ENCODE data around the gene SLC28A1. TPM values are rescaled to one million over a fixed set of nuclear protein-coding genes. Genes with fewer than 3 reads are reported as not detected.

The SLC28A1 gene
- total RNA-seq, 1 experiment from 2014 or later = 0.13 TPM

- Histone ChIP-seq H3K4me1 (ENCODE audit: insufficient read depth, low read length) (no peaks in the 10 kb centered on the region), H2BK12ac (ENCODE audit: insufficient read length, low read depth, low read length) (no peak overlapping the region), H3K14ac (ENCODE audit: insufficient read depth, low read length) (no peak overlapping the region), H3K23me2 (ENCODE audit: insufficient read length, low read depth, low read length, poor library complexity, severe bottlenecking) (no peaks in the 10 kb centered on the region), H2AK5ac (ENCODE audit: insufficient read length, low read length) (no peak overlapping the region), H3K9me3 (ENCODE audit: control insufficient read depth, low read depth, low read length) (no peaks in the 10 kb centered on the region), H2AFZ (ENCODE audit: low read length) (no peak overlapping the region), H3K27me3 (ENCODE audit: insufficient read depth, low read length) (no peaks in the 10 kb centered on the region), H3K18ac (ENCODE audit: insufficient read length, low read depth, low read length) (no peak overlapping the region), H4K5ac (ENCODE audit: insufficient read length, low read depth, low read length) (no peak overlapping the region), H3K9ac (ENCODE audit: extremely low read depth, insufficient read length, low read length) (no peak overlapping the region), H3K79me2 (ENCODE audit: insufficient read depth, low read length) (no peaks in the 10 kb centered on the region), H2BK120ac (ENCODE audit: low read depth, low read length, poor library complexity, severe bottlenecking) (no peak overlapping the region), H2BK20ac (ENCODE audit: low read depth, low read length, poor library complexity, severe bottlenecking) (no peak overlapping the region), H4K20me1 (ENCODE audit: control insufficient read depth, insufficient read depth, insufficient read length) (no peaks in the 10 kb centered on the region), H4K8ac (replicated peaks; ENCODE audit: insufficient read length, low read depth, low read length) (no peak overlapping the region), H3K56ac (ENCODE audit: insufficient read length, low read depth, low read length) (no peak overlapping the region), H3K79me1 (ENCODE audit: insufficient read depth, low read depth, low read length, poor library complexity, severe bottlenecking) (no peaks in the 10 kb centered on the region), H3K27ac (ENCODE audit: insufficient read length, low read depth, low read length) (no peak overlapping the region), H3K4ac (ENCODE audit: low read depth, low read length) (no peak overlapping the region), H2BK15ac (ENCODE audit: low read depth, low read length) (no peak overlapping the region), H3K4me2 (ENCODE audit: insufficient read depth, insufficient read length, low read length) (no peak overlapping the region), H3K23ac (ENCODE audit: insufficient read length, low read depth, low read length) (no peak overlapping the region), H3T11ph (ENCODE audit: low read length) (no peak overlapping the region), H2BK5ac (ENCODE audit: insufficient read length, low read length) (no peak overlapping the region), H4K91ac (ENCODE audit: insufficient read length, low read depth, low read length) (no peak overlapping the region)
- Mint-ChIP-seq H3K4me1 (peaks cover 10 to 17% of the 10 kb centered on the region in 2 experiments), H3K4me3 (no peak overlapping the region), H3K27ac (no peak overlapping the region), H3K27me3 (ENCODE audit: low read depth) (no peaks in the 10 kb centered on the region), H3K9me3 (no peaks in the 10 kb centered on the region), H3K36me3 (ENCODE audit: insufficient read depth in 1 of 3, low read depth in 3 of 3) (no peaks in the 10 kb centered on the region)
- no peak for TF ChIP-seq CTCF (conservative IDR thresholded peaks at IDR 0.05)
- no CpG with 5 or more reads among the region's 6 CpGs for WGBS (ENCODE audit: extremely low coverage, insufficient read length, low lambda C conversion rate)
- DNase-seq = no peak
These were observed 44.3 kb downstream of the SLC28A1 start for GRCh38 chr15:84928843-84929168.

All from H9 (cell line).